Measurements from ENCODE around the gene RPLP1.

- TF ChIP-seq CTCF (IDR thresholded peaks at IDR 0.05; ENCODE audit: insufficient read depth, low read length) (no peak), GABPA (IDR thresholded peaks at IDR 0.05; ENCODE audit: low read depth) (no peak), SPI1 (IDR thresholded peaks at IDR 0.05; ENCODE audit: borderline replicate concordance, low read depth) (no peak), POLR2AphosphoS5 (IDR thresholded peaks at IDR 0.05; ENCODE audit: low read depth) (no peak), REST (IDR thresholded peaks at IDR 0.05; ENCODE audit: insufficient replicate concordance, low read depth) (no peak)
These were observed 12.6 kb downstream of the RPLP1 start for GRCh38 chr15:69465253-69465652.
